ENCODE results near the gene ZDHHC16.

- TF ChIP-seq, protein P1, sequence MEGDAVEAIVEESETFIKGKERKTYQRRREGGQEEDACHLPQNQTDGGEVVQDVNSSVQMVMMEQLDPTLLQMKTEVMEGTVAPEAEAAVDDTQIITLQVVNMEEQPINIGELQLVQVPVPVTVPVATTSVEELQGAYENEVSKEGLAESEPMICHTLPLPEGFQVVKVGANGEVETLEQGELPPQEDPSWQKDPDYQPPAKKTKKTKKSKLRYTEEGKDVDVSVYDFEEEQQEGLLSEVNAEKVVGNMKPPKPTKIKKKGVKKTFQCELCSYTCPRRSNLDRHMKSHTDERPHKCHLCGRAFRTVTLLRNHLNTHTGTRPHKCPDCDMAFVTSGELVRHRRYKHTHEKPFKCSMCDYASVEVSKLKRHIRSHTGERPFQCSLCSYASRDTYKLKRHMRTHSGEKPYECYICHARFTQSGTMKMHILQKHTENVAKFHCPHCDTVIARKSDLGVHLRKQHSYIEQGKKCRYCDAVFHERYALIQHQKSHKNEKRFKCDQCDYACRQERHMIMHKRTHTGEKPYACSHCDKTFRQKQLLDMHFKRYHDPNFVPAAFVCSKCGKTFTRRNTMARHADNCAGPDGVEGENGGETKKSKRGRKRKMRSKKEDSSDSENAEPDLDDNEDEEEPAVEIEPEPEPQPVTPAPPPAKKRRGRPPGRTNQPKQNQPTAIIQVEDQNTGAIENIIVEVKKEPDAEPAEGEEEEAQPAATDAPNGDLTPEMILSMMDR (IDR thresholded peaks at IDR 0.05; ENCODE audit: low read length), result no peak
- TF ChIP-seq EZH2 (optimal IDR thresholded peaks at IDR 0.05; ENCODE audit: low read depth, low read length), result no peak
- TF ChIP-seq EZH2phosphoT487 (IDR thresholded peaks at IDR 0.05; ENCODE audit: low read length), result no peak
Observed at GRCh38 chr10:97404044-97404443, 41.9 kb upstream of the ZDHHC16 start.

All from MM.1S (cell line).